Lower leg skin (tissue), 3 donors: ENCODE results near the gene FUT8.

Experiments
- POLR2A ChIP-seq, 2 donors: fragments of 450-650 bp; IDR thresholded peaks; one replicate each; pipeline ENCODE4 v1.6.1; 2016 to 2017; ENCODE audit warnings: antibody characterized with exemption in 2 of 2, mild to moderate bottlenecking in 1 of 2, moderate library complexity in 1 of 2
- TF ChIP-seq, protein P1 (sequence below), 3 donors: fragments of 450-650 bp; IDR thresholded peaks; one replicate each; pipeline ENCODE4 v1.5.1; 2016; ENCODE audit warnings: antibody characterized with exemption in 3 of 3, mild to moderate bottlenecking in 3 of 3, moderate library complexity in 2 of 3

DNA sequence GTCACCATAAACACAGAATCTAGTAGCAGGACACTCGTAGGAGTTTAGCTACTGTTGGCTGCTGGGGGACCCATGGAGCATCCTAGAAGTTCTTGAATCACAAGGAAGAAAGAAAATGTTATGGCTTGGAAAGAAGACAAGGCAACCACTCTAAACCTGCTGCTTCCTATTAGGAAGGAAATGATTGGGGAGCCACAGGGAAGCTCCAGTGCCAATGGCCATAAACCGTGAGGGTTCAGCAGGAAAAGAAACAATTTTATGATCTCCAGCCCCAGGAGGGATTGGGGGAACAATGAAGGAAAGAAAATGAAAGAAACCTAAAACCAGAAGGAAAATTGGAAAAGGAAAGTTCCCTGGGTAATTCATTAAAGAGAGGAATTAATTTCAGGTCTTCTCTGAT is 372.0 kb downstream of the FUT8 start:
- TF ChIP-seq POLR2A (IDR thresholded peaks at IDR 0.05): no peak
- TF ChIP-seq, protein P1, sequence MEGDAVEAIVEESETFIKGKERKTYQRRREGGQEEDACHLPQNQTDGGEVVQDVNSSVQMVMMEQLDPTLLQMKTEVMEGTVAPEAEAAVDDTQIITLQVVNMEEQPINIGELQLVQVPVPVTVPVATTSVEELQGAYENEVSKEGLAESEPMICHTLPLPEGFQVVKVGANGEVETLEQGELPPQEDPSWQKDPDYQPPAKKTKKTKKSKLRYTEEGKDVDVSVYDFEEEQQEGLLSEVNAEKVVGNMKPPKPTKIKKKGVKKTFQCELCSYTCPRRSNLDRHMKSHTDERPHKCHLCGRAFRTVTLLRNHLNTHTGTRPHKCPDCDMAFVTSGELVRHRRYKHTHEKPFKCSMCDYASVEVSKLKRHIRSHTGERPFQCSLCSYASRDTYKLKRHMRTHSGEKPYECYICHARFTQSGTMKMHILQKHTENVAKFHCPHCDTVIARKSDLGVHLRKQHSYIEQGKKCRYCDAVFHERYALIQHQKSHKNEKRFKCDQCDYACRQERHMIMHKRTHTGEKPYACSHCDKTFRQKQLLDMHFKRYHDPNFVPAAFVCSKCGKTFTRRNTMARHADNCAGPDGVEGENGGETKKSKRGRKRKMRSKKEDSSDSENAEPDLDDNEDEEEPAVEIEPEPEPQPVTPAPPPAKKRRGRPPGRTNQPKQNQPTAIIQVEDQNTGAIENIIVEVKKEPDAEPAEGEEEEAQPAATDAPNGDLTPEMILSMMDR (IDR thresholded peaks at IDR 0.05): no peak
